Activated CD4-positive, alpha-beta T cell treated with anti-CD3 and anti-CD28 coated beads, Interleukin-2, amount 50 U/mL, for 1 hour (primary cell): Measurements from ENCODE around the gene NEURL3.
"Not testable (repeated sequence)": the region's sequence is repeated elsewhere in the genome, so short reads cannot be mapped to it uniquely, and the experiment has no call there.

Experiments
- DNase-seq: peaks from one replicate; pipeline ENCODE4 v3.0.0-alpha.2; 2020

The NEURL3 gene

GRCh38 chr2:96506016-96506906 lies 1.1 kb upstream of the NEURL3 start:
- DNase-seq = no peak

DNA sequence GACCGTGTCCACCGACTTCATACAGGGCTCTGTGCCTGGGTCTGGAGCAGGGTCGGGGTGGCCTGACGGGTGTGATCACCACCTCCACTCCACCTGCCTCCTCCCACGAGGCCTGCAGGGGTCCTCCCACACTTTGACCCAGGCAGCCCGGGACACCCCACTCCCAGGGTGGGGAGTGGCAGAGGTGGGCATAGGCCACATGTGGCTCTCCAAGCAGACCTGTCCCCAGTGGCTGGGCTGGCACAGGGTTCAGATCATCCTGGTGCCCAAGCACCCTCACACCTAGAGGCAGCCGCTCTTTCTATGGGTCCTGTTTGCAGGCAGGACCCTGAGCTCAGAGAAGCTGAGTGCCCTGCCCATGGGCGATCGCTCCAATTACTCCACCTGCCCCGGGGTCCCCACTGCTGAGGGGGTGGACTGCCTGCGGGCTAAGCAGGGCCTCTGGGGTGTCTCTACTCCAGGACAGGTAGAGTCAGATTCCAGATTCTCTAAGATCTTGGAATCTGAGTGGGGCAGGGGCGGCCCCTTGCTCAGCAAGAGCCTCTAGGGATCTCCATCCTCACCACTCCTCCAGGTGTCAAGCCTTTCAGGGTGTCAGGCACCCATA lies 1.4 kb downstream of the NEURL3 start:
- DNase-seq = no peak

- DNase-seq = no peak
These were observed 2.1 kb downstream of the NEURL3 start for GRCh38 chr2:96502891-96503636.

DNA sequence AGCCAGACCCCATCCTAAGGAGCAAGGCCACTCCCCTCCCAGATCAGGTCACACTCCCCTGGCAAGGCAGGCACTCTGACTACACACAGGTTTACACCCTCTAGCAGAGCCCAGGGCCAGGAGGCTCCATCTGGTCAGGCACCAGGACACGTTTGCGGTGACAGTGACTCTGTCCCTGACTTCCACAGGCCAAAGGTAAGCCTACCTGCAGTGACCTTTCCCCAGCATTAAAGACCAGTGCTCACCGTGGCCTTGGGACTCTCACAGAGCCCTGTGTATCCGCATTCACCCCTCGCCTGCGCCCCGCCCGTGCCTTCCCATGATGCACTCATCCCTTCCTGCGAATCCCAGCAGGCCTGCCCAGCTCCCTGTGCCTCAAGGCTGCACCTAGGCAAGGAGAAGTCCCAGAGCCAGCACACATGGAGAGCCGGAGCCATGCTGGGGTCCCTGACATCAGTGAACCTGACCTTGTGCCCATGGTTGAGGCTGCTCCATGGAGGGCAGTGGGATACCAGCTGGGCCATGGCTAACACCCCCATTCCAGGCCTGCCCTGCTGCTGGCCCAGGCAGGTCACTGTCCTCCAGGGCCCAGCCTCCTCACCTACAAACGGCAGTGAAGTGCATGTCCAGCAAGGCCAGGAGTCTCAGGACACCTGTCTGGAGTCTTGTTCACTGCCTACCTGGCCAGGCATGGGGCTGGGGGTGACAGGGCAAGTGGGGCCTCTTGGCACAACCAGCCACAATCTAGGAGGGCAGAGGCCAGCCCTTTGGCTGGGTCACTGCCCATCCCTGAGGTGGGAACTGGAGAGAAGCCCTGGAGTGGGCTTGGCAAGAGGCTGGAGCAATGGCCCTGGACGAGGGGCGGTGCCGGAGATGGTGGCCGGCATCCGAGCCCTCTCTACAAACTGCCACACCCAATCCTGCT lies 3.0 kb downstream of the NEURL3 start:
- DNase-seq = no peak

- DNase-seq = no peak
These were observed 3.7 kb downstream of the NEURL3 start for GRCh38 chr2:96501471-96501874.

GRCh38 chr2:96500385-96501066 lies 4.6 kb downstream of the NEURL3 start:
- DNase-seq = no peak

- no peak for DNase-seq
These were observed 5.8 kb downstream of the NEURL3 start for GRCh38 chr2:96499061-96499960.

- not testable (repeated sequence) for DNase-seq
These were observed 6.5 kb downstream of the NEURL3 start for GRCh38 chr2:96498611-96499010.

DNA sequence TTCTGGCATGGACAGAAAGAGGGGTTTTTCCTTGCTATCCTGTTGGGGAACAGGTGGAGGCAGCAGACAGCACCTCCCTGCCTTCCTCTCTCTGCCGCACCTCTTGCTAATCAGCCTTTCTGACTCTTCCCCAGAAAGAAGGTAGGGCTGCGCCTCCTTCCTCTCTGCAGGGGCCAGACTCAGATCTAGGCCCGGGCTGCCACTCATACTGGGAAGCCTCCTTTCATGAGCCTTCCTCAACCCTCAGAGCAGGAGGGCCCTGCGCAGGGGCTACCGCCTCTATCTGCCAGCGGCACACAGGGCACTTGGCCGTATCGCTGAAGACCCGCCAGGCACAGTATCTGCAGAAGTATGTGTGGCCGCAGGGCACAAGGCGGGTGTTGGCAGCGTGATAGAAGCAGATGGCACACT lies 7.1 kb downstream of the NEURL3 start:
- DNase-seq = no peak

DNA sequence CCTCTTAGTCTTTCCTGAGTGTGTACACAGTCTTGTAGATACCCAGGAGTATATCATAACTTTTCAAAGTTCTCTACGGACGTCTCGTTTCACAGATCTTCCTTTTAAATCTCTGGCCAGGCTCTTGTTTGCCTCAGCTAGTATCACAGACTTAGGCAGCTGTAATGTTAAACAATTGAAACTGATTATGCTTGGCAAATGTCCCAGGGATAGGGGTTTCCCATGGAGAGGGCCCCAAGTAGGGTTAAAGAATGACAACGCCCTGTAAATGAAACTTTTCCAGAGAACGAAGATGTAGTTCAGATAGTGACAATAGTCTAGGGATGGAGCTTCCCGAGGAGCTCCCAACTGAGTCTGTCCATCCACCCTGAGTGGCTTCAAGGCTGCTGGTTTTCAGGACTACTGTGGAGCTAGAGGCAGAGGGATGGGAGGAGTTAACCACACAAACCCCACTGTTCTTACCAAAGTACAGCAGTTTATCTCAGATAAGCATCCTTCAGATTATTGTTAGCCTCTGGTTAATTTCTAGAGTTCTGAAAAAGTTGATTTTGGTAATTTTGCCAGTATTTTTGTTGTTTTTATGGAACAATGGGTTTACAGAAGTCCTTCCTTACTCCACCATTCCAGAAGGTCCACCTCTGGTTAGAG lies 9.1 kb downstream of the NEURL3 start:
- no peak for DNase-seq

- DNase-seq = no peak
These were observed 11.0 kb downstream of the NEURL3 start for GRCh38 chr2:96494188-96494587.

GRCh38 chr2:96493072-96493471 lies 12.1 kb downstream of the NEURL3 start:
- no peak for DNase-seq

DNA sequence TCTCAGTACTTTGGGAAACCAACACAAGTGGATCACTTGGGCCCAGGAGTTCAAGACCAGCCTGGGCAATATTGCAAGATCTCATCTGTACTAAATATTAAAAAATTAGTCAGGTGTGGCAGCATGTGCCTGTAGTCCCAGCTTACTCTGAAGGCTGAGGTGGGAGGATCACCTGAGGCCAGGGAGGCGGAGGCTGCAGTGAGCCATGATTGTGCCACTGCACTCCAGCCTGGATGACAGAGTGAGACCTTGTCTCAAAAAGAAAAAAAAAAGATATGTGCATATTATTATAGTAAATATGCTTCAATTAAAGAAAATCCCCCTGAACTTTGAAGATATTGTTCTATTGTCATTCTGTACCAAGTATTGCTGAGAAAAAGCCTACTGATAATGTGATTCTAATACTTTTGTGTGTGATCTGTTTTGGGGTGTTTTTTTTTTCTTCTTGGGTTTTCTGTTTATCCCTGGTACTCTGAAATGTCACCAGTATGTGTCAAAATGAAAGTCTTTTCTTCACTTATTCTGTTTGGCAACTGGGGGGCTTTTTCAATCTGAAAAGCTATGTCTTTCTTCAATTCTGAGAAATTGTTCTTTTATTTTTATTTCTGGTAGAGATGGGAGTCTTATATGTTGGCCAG lies 13.2 kb downstream of the NEURL3 start:
- no peak for DNase-seq

GRCh38 chr2:96489663-96490062 lies 15.5 kb downstream of the NEURL3 start:
- no peak for DNase-seq

DNA sequence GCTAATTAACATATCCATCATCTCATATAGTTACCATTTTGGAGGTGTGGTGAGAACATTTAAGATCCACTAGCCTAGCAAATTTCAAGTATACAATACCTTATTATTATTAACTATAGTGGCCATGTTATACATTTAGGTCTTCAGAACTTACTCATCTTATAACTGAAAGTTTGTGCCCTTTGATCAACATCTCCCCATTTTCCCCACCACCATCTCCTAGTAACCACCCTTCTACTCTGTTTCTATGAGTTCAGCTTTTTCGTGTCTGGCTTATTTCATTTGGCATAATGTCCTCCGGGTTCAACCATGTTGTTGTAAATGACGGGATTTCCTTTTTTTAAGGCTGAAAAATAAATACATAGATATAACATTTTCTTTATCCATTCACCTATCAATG lies 15.9 kb downstream of the NEURL3 start:
- DNase-seq = no peak

DNA sequence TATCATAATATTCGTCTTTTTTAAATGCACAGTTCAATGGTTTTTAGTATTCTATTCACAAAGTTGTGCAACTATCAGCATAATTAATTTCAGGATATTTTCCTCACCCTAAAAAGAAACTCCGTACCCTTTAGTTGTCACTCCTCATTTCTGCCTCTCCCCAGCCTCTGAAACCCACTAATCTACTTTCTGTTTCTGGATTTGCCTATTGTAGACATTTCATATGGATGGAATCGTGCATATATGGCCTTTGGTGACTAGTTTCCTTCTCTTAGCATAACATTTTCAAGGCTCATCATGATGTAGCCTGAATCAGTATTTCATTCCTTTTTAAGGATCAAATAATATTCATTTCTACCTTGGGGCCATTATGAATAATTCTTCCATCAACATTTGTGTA lies 18.5 kb downstream of the NEURL3 start:
- no peak for DNase-seq

- peak; percentile 67 for DNase-seq
These were observed 19.2 kb downstream of the NEURL3 start for GRCh38 chr2:96485751-96486651.

GRCh38 chr2:96485350-96485749 lies 19.8 kb downstream of the NEURL3 start:
- DNase-seq = no peak

DNA sequence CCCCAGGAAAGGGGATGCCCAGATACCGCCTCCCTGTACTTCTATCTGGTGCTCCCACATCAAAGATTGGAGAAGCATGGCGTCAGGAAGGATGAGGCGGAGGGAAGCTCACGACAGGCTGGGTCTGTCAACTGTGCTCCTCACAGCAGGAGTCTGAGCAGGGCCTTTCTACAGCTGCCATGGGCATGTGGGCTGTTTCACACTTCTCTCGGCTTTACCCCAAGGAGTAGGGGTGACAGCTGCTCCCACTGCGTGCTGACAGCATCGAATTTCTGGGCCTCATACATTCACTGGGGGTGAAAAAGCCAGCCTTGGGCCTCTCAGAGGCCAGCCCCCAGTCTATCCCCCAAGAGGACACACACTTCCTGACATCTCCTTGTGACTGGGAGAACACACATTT lies 21.1 kb downstream of the NEURL3 start:
- DNase-seq = no peak
